Dermis blood vessel endothelial cell (primary cell): Measurements from ENCODE around the gene SLC7A6. TPM values are rescaled to one million over a fixed set of nuclear protein-coding genes. Genes with fewer than 3 reads are reported as not detected.
"Not testable (repeated sequence)": the region's sequence is repeated elsewhere in the genome, so short reads cannot be mapped to it uniquely, and the experiment has no call there.

ENCODE experiments used
- DNase-seq: peaks from one replicate; pipeline ENCODE4 v3.0.0; 2010
- total RNA-seq: library from RNA; depleted of rRNA; stranded (reverse); fragments of >200 nt; gene quantifications from 2 replicates; pipeline ENCODE4 v1.2.3, GENCODE V29; 2014

Gene SLC7A6
- total RNA-seq, 1 donor from 2014 or later: 31.1 TPM

DNA sequence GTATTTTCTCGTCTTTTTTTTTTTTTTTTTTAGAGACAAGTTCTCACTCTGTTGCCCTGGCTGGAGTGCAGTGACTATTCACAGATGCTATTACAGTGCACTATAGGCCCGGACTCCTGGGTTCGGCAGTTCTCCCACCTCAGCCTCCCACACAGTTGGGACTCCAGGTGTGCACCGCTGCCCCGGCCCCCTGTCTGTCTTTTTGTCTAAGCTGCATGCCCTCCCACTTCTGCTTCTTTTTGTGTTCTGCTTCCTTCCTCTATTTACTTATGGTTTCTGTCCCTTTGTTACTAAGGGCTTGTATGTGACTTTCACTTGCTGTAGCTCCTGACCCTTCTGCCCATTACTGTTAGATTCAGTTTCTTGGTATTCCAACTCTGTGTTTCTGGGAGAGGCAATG lies 20.5 kb downstream of the SLC7A6 start:
- DNase-seq: peak; percentile 24

GRCh38 chr16:68285683-68286082 lies 21.4 kb downstream of the SLC7A6 start:
- no peak for DNase-seq

- DNase-seq: peak; percentile 56
Observed at GRCh38 chr16:68286153-68287074, 22.1 kb downstream of the SLC7A6 start.

DNA sequence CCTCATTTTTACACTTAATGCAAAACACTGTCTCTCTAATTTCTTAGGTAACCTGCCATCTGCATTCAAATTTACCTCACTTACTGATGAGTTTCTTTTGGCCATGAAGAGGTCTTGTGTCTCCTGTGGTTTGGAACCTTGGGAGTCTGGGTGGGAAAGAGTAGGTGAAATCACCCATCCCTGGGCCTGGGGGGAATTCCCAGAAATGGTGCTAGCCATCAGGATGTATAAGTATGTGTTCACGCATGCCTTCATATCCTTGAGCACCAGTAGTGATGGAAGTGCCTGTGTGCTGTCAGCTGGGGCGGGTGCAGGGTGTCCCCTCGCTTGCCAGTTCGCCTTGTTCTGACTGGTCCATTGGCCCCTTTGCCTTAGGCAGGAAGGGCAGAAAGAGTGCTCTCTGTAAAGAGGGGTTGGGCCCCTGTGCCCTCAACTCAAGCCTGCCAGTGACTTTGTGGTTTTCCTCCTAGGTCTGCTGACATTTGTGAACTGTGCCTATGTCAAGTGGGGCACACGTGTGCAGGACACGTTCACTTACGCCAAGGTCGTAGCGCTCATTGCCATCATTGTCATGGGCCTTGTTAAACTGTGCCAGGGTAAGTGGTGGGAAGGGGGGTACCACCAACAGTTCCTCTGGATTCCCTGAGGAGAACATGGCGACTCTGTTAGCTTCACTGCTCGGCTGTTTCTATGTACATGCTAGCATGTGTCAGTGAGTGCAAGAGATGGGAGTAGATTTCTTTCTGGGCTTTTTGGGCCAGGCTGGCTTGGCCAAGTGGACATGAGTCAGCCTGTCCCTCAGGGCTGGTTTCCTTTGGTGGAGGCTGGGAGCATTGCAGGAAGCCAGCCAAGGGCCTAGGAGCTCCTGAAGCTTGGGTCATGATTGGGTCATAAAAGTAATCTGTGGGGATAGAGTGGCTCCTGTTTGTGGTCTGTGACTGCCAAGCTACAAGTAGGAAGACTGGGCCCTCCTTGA lies 23.2 kb downstream of the SLC7A6 start:
- DNase-seq: peak; percentile 89

GRCh38 chr16:68288252-68288650 lies 23.9 kb downstream of the SLC7A6 start:
- no peak for DNase-seq

DNA sequence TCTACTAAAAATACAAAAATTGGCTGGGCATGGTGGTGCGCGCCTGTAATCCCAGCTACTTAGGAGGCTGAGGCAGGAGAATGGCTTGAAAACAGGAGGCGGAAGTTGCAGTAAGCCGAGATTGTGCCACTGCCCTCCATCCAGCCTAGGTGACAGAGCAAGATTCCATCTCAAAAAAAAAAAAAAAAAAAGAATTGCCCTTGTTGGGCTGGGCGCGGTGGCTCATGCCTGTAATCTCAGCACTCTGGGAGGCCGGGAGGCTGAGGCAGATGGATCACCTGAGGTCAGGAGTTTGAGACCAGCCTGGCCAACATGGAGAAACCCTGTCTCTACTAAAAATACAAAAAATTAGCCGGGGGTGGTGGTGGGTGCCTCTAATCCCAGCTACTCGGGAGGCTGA lies 24.5 kb downstream of the SLC7A6 start:
- not testable (repeated sequence) for DNase-seq

DNA sequence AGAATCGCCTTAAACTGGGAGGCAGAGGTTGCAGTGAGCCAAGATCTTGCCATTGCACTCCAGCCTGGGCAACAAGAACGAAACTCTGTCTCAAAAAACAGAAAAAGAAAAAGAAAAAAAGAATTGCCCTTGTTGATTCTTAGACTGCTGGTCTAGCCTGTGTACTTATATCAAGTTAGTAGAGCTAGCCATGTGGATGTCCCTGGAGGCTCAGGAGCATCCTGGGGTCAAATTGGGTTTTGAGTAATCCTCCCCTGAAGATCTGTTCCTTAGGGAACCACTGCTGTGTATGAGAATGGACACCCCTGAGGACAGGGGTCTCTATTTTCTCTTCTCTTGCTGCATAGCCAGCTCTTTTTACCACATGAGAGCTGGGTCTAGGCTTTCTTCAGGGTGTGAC lies 24.9 kb downstream of the SLC7A6 start:
- DNase-seq: no peak

DNA sequence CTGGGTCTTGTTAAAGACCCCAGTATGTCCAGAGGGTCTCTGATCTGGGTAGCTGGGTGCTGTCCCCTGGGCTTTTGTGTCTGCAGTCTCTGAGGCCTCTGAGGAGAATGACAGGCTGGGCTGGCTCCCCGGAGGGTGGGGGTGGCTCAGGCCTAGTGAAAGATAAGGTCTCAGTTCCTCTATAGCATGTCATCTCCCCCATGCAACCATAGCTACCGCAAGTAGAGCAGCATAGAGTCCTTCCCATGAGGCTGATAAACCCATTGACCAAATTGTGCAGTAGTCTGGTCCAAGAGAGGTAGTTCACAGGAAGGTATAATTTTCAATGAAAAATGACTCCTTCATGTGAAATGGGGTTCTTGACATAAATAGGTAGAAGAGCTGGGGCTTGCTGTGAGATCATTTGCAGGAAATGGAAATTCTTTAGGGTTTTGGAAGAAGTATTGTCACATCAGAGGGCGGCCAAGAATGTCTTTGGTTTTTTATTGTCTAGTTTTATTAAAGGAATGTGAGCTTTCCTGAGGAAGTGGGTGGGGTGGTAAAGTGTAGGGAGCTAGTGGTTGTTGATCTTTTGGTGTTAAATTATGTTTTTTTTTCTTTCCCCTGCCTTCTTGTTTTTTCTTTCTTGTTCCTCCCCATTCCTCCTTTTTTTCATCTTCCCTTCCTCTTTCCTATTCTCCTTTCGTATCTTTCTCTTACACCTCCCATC lies 25.4 kb downstream of the SLC7A6 start:
- DNase-seq: peak; percentile 76

DNA sequence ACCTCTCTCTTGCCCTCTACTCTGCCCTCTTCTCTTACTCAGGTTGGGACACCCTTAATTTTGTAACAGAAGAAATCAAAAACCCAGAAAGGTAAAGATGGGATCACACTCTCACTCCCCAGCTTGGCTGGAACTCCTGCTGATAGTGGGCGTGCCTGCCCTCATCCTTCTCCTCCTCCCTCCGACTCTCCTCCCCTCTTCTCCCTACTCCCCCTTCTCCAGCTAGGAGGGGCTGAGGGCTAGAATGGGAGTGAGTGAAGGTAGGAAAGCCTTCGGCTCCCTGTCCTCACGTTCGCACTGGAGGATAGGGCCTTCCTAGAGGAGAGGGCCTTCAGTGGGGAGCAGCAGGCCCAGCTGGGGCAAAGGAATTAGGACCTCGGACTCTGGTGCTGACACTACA lies 26.1 kb downstream of the SLC7A6 start:
- DNase-seq: no peak

- no peak for DNase-seq
Observed at GRCh38 chr16:68291227-68291626, 26.9 kb downstream of the SLC7A6 start.

DNA sequence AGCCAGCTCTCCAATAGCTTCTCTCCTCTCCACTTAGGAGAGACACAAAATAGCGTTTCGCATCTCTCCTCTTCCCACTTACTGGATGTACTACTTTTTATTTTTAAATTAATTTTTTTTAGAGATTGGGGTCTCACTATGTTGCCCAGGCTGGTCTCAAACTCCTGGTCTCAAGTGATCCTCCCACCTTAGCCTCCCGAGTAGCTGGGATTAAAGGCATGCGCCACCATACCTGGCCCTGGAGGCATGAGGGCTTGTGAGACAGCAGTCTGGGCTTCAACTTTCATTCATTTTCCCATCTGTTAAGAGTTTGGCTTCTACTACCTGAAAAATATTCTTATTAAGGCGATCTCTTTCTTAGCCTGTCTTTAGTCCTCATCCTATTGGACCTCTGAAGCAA lies 28.1 kb downstream of the SLC7A6 start:
- DNase-seq: no peak

- no peak for DNase-seq
Observed at GRCh38 chr16:68296291-68296690, 32.0 kb downstream of the SLC7A6 start.

- DNase-seq: no peak
Observed at GRCh38 chr16:68296693-68297092, 32.4 kb downstream of the SLC7A6 start.

DNA sequence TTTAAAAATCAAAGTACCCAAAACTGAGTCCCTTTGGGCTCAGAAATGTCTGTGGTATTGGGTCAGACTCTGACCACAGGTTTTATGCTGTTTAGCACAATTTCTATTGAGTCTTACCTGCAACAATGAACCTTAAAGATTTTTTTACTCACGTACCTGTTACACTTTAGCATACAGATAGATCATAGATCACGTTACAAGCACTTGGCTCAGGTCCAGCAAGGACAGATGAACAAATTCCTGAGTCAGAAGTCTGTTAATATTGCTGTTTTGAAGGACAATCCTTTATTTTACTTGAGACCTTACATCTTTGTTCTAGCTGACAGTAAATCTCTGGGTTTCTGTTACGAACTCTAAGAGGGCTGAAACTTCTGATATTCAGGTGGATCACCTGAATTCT lies 33.6 kb downstream of the SLC7A6 start:
- DNase-seq: peak; percentile 46

- no peak for DNase-seq
Observed at GRCh38 chr16:68298312-68298711, 34.0 kb downstream of the SLC7A6 start.

DNA sequence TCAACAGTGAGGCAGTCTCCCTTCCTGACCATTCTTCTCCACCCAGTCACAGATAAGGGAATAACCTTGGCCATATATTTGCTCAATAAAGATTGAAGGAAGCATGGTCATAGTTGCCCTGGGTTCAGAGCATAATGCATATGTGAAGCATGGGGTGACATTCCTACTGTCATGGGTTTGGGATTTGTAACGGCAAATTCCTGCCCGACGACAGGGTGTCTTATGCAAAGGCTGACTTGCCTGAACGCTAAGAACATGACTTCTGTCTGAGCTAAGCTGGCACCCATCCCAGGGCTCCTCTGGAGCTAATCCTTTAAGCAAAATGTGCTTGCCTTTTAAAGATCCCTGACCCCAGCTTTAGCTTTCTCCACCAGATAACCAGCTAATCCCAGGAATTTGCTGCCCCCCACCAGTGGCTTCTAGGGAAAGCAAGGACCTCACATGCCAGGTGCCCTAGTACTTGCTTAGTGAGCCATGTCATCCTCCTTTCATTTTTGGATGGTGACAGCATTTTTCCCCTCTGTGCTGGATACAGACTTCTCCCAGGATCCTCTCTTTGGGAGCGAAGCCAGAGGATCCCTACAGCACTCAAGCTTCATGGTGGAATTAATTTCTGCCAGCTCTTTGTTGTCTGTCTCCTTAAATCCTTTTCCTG lies 34.7 kb downstream of the SLC7A6 start:
- DNase-seq: peak; percentile 10

- no peak for DNase-seq
Observed at GRCh38 chr16:68299571-68300453, 35.5 kb downstream of the SLC7A6 start.

GRCh38 chr16:68300734-68301459 lies 36.6 kb downstream of the SLC7A6 start:
- no peak for DNase-seq

- no peak for DNase-seq
Observed at GRCh38 chr16:68306633-68307032, 42.3 kb downstream of the SLC7A6 start.

- DNase-seq: no peak
Observed at GRCh38 chr16:68309799-68310198, 45.5 kb downstream of the SLC7A6 start.

DNA sequence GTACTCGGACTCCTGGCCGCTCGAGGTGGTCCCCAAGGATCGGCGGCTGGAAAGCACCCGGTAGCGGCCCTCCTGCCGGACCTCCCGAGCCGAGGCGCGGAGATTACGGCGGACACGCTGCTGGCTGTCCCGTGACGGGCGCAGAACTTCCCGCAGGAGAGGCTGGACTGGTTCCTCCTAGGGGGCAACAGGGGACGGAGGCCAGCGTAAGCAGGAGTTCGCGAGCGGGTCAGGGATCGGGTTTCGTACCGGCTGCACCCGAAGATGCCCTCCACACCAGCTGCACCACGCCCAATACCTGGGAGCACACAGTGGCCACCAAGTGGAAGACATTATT lies 46.1 kb downstream of the SLC7A6 start:
- no peak for DNase-seq
